GM12874 (cell line): ENCODE measurements around the gene STON1.

Source experiments
- CTCF ChIP-seq: IDR thresholded peaks from 2 replicates; pipeline ENCODE4 v1.5.1; 2011; ENCODE audit warnings: low read depth, mild to moderate bottlenecking, control low read depth, low read length, moderate library complexity; ENCODE audit not compliant: insufficient read depth

Gene STON1

GRCh38 chr2:48607307-48608014 is 77.5 kb downstream of the STON1 start:
- TF ChIP-seq CTCF = no peak

GRCh38 chr2:48613211-48613610 is 83.3 kb downstream of the STON1 start:
- TF ChIP-seq CTCF = no peak

- no peak for TF ChIP-seq CTCF
These were observed 87.7 kb downstream of the STON1 start, which contains the start of gene GTF2A1L for GRCh38 chr2:48617618-48618017. Gene GTF2A1L, plus strand, starts transcription at chr2:48617856. Its CDS starts 19 bp downstream, at chr2:48617875.

GRCh38 chr2:48619526-48619925 is 89.6 kb downstream of the STON1 start:
- TF ChIP-seq CTCF = no peak

- no peak for TF ChIP-seq CTCF
These were observed 90.7 kb downstream of the STON1 start for GRCh38 chr2:48620604-48621003.

- no peak for TF ChIP-seq CTCF
These were observed 94.7 kb downstream of the STON1 start for GRCh38 chr2:48624696-48625095.

- TF ChIP-seq CTCF = no peak
These were observed 96.1 kb downstream of the STON1 start for GRCh38 chr2:48626047-48626446.
